Measurements from ENCODE around the gene TBC1D2B.
"Not testable (repeated sequence)": the region's sequence is repeated elsewhere in the genome, so short reads cannot be mapped to it uniquely, and the experiment has no call there.

DNA sequence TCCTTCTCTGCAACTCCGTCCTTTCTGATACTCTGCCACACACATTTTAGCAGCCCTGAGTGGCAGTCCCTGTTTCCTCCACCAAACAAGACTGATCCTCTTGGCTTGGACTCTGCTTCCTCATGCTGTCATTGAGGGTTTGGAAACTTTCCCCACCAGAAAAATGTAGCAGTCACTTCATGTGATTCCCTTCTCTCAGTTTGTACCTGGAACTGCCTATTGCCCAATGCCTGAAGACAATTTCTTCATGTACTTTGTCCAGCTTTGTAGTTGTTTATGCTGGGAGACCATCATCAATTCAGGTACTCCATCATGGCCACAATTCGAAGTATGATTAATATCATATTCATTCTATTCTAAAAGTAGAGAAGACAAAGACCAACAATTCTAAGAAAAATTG, 119.5 kb downstream of the TBC1D2B start:
- not testable (repeated sequence) for TF ChIP-seq EZH2 (IDR thresholded peaks at IDR 0.05; ENCODE audit: borderline replicate concordance, insufficient read depth, low read length, poor library complexity, severe bottlenecking); CTCF (IDR thresholded peaks at IDR 0.05; ENCODE audit: poor library complexity, severe bottlenecking)

Measured in neural cell (in vitro differentiated cells).